22Rv1 (cell line): ENCODE results near the gene SGPL1.
"Not testable (repeated sequence)": the region's sequence is repeated elsewhere in the genome, so short reads cannot be mapped to it uniquely, and the experiment has no call there.

ENCODE experiments used
- H3K27ac ChIP-seq: fragments of 450-650 bp; 2 replicates; pipeline ENCODE4 v1.5.1; 2017
- ZFX ChIP-seq: fragments of 450-650 bp; IDR thresholded peaks from 2 replicates; pipeline ENCODE4 v1.6.1; 2017; ENCODE audit warnings: antibody characterized with exemption, borderline replicate concordance
- TF ChIP-seq, protein P1 (sequence below): fragments of 450-650 bp; IDR thresholded peaks from 2 replicates; pipeline ENCODE4 v1.5.1; 2017; ENCODE audit warnings: mild to moderate bottlenecking

The SGPL1 gene

GRCh38 chr10:70856454-70856853 lies 40.7 kb downstream of the SGPL1 start:
- no peak overlapping the region for H3K27ac ChIP-seq
- TF ChIP-seq ZFX: no peak
- TF ChIP-seq, protein P1, sequence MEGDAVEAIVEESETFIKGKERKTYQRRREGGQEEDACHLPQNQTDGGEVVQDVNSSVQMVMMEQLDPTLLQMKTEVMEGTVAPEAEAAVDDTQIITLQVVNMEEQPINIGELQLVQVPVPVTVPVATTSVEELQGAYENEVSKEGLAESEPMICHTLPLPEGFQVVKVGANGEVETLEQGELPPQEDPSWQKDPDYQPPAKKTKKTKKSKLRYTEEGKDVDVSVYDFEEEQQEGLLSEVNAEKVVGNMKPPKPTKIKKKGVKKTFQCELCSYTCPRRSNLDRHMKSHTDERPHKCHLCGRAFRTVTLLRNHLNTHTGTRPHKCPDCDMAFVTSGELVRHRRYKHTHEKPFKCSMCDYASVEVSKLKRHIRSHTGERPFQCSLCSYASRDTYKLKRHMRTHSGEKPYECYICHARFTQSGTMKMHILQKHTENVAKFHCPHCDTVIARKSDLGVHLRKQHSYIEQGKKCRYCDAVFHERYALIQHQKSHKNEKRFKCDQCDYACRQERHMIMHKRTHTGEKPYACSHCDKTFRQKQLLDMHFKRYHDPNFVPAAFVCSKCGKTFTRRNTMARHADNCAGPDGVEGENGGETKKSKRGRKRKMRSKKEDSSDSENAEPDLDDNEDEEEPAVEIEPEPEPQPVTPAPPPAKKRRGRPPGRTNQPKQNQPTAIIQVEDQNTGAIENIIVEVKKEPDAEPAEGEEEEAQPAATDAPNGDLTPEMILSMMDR: no peak

DNA sequence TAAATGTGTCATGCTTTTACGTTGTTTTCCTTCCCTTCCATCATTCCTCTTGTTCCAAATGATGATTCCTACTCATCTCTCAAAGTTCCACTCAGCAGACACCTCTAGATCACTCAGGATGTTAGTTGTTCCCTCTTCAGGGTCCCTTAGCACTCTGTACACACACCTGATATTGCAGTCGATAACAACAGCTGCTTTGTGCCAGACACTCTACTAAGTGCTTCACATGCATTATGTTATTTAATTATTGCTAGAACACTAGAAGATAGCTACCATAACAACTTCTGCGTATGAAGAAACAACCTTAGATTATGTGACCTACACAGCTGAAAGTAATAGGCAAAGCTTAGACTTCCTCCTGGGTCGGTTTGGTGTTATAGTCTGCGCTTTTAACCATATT lies 43.0 kb downstream of the SGPL1 start:
- H3K27ac ChIP-seq: no peak overlapping the region
- TF ChIP-seq ZFX: no peak
- TF ChIP-seq, protein P1: no peak

DNA sequence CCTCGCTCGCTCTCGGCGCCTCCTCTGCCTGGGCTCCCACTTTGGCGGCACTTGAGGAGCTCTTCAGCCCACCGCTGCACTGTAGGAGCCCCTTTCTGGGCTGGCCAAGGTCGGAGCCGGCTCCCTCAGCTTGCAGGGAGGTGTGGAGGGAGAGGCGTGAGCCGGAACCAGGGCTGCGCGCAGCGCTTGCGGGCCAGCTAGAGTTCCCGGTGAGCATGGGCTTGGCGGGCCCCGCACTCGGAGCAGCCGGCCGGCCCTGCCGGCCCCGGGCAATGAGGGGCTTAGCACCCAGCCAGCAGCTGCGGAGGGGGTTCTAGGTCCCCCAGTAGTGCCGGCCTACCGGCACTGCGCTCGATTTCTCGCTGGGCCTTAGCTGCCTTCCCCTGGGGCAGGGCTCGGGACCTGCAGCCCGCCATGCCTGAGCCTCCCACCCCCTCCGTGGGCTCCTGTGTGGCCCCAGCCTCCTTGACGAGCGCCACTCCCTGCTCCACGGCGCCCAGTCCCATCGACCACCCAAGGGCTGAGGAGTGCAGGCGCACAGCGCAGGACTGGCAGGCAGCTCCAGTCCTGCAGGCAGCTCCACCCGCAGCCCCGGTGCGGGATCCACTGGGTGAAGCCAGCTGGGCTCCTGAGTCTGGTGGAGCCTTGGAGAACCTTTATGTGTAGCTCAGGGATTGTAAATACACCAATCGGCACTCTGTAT lies 45.9 kb downstream of the SGPL1 start:
- H3K27ac ChIP-seq: not testable (repeated sequence)

- no peak overlapping the region for H3K27ac ChIP-seq
- no peak for TF ChIP-seq ZFX
- TF ChIP-seq, protein P1: no peak
Measured at GRCh38 chr10:70863470-70864160, 47.9 kb downstream of the SGPL1 start.

GRCh38 chr10:70864935-70865334 lies 49.2 kb downstream of the SGPL1 start:
- H3K27ac ChIP-seq: no peak overlapping the region
- TF ChIP-seq, protein P1: no peak
- TF ChIP-seq ZFX: no peak

DNA sequence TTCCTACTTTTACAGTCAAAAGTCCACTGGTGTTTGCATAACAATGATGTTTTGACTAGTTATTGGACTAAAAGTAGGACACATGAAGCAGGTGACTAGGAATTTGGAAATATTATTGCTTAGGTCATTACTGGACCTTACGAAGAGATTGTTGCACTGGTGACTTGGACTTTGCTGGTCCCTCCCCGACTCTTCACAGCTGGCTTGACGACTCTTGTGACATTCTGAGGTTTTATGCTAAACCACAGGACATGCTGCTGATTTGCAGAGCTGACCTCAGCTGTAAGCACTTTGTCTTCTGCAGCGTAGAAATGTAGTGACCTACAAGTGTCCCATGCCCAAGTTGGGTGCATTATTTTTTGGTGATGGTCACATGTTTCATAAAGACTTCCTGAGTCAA lies 50.7 kb downstream of the SGPL1 start:
- H3K27ac ChIP-seq: 0 out of 2 replicates have a peak overlapping the region, but pooled peaks have one; percentile 32
- TF ChIP-seq ZFX: no peak
- TF ChIP-seq, protein P1: no peak

GRCh38 chr10:70872291-70872690 lies 56.5 kb downstream of the SGPL1 start:
- no peak overlapping the region for H3K27ac ChIP-seq
- no peak for TF ChIP-seq ZFX
- TF ChIP-seq, protein P1: no peak
